GM18873 (cell line): Measurements from ENCODE around the gene THUMPD3.

Experiments
- ATAC-seq: cut with Tn5 transposase; IDR thresholded peaks from one replicate; pipeline ENCODE4 v1.9.1; 2021; ENCODE audit warnings: mild to moderate bottlenecking, moderate library complexity, moderate number of reproducible peaks; ENCODE audit not compliant: unreplicated experiment, low FRiP score

THUMPD3 gene

GRCh38 chr3:9414826-9415225 is 52.0 kb downstream of the THUMPD3 start:
- no peak for ATAC-seq

GRCh38 chr3:9415485-9416138 is 52.8 kb downstream of the THUMPD3 start:
- ATAC-seq, result no peak

GRCh38 chr3:9416139-9416780 is 53.4 kb downstream of the THUMPD3 start:
- ATAC-seq, result no peak

- no peak for ATAC-seq
Measured at GRCh38 chr3:9420850-9421549, 58.1 kb downstream of the THUMPD3 start.

GRCh38 chr3:9422712-9423424 is 60.0 kb downstream of the THUMPD3 start:
- ATAC-seq, result no peak

GRCh38 chr3:9428411-9428810 is 65.6 kb downstream of the THUMPD3 start:
- ATAC-seq, result no peak

GRCh38 chr3:9430733-9431132 is 67.9 kb downstream of the THUMPD3 start:
- ATAC-seq, result no peak

- ATAC-seq, result no peak
Measured at GRCh38 chr3:9433627-9434521, 71.0 kb downstream of the THUMPD3 start.

- no peak for ATAC-seq
Measured at GRCh38 chr3:9435316-9435715, 72.5 kb downstream of the THUMPD3 start.
